ENCODE results near the gene FAM83D.

The FAM83D gene

DNA sequence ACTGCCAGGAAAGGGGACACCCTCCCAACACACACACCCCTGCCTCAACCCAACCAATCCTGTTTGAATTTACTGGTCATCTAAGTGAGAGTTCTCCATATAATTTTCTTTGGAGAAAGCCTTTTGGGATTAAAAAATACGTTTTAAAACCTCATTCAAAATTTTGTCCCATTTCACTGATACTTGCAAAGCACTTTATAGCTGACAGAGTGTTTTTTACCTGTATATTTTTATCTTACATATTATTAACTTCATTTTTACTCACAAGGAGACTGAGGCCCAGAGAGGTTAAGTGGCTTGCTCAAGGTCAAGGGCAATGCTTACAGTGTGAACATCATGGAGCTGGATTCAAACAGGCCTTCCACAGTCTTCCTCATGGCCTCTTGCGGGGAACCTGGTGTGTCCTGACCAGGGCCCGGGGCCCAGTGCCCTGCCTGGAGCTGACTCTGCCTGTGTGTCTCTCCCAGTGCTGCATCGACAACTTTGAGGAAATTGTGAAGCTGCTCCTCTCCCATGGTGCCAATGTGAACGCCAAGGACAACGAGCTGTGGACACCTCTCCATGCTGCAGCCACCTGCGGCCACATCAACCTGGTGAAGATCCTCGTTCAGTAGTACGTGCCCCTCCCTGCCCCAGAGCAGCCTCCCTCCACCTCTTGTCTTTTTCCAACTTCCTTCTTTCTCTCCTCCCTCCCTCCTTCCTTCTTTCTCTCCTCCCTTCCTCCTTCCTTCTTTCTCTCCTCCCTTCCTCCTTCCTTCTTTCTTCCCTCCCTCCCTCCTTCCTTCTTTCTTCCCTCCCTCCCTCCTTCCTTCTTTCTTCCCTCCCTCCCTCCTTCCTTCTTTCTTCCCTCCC, 30.9 kb upstream of the FAM83D start:
- no peak for DNase-seq

DNA sequence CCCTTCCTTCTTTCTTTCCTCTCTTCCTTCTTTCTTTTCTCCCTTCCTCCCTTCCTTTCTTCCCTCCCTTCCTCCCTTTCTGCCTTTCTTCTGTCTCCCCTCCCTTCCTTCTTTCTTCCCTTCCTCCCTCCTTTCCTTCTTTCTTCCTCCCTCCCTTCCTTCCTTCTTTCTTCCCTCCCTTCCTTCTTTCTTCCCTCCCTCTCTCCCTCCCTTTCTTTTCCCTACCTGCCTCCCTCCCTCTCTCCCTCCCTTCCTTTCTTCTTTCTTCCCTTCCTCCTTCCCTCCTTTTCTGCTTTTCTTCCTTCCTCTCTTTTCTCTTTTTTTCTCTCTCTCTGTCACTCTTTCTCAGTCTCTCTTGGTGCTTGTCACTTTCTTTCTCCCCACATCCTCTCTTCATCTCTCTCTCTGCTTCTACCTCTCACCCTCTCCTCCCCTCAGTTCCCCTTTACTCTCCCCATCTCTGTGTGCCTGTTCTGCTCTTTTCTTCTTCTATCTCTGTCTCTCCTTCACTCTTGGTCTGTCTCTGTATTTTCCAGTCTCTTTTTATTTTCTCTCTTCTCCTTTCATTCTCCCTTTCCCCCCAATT, 30.1 kb upstream of the FAM83D start:
- DNase-seq = no peak

DNA sequence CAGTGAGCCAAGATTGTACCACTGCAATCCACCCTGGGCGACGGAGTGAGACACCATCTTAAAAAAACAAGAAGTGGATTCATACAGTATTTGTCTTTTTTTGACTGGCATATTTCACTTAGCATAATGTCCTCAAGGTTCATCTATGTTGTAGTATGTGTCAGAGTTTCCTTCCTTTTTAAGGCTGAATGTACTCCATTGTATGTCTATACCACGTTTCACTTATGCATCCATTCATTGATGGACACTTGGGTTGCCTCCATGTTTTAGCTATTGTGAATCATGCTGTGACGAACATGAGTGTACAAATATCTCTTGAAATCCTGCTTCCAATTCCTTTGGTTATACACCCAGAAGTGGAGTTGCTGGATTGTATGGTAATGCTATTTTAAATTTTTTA, 28.9 kb upstream of the FAM83D start:
- DNase-seq = no peak

DNA sequence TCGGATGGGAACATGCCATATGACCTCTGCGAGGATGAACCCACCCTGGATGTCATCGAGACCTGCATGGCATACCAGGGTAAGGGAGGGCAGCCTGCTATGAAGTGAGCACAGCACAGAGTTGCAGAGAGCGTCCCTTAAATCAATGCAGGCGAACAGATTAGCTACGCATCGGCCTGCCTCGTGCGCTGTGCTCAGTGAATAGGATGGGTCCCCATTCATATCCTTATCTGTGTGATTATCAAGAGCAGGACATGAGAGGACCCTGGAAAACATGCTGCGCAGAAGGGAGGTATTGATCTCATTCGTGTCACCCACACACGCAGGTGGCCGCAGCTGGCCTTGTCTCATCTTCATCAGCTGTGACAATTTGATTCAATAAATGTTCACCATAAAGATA, 25.6 kb upstream of the FAM83D start:
- DNase-seq = no peak

DNA sequence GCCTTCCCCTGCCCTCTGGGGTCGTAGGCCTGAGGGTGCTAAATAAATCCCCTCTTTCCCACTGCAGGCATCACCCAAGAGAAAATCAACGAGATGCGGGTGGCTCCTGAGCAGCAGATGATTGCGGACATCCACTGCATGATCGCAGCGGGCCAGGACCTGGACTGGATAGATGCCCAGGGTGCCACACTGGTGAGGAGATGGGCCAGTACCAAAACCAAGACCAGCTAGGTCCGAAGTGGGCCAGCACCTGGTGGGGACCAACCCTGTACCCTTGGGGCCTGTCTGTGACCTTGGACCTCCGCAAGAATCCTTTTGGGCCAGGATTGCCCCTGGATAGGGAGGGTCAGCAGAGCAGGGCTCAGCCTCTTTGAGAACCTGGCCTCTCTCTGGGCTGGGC, 23.6 kb upstream of the FAM83D start:
- no peak for DNase-seq

DNA sequence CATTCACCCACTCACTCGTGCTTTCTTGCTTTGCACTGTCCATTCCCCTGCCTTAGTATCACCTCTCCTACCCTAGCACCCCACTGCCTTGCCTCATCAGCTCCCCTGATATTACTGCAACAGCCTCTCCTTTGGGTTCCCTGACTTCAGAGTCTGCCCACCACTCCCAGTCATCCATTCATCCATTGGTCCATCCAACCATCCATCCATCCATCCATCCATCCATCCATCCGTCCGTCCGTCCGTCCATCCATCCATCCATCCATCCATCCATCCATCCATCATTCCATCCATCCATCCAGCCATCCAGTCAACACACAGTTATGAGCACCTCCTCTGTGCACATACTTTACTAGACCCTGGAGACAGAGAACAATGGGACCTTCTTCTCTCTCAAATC, 22.9 kb upstream of the FAM83D start:
- no peak for DNase-seq

DNA sequence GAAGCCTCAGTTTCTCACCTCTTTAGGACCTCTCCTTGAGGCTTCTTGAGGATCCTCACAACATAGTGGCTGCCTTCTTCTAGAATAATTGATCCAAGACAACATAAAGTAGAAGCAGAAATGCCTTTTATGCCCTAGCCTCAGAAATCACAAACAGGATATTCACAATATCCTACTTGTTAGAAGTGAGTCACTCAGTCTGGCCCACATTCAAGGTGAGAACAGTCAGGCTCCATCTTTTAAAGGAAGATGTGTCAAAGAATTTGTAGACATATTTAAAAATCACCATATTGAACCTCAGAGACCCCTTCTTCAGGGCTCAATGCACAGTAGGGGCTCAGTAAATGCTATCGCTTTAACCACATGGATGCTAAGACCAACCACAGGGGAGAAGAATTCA, 20.8 kb upstream of the FAM83D start:
- no peak for DNase-seq

DNA sequence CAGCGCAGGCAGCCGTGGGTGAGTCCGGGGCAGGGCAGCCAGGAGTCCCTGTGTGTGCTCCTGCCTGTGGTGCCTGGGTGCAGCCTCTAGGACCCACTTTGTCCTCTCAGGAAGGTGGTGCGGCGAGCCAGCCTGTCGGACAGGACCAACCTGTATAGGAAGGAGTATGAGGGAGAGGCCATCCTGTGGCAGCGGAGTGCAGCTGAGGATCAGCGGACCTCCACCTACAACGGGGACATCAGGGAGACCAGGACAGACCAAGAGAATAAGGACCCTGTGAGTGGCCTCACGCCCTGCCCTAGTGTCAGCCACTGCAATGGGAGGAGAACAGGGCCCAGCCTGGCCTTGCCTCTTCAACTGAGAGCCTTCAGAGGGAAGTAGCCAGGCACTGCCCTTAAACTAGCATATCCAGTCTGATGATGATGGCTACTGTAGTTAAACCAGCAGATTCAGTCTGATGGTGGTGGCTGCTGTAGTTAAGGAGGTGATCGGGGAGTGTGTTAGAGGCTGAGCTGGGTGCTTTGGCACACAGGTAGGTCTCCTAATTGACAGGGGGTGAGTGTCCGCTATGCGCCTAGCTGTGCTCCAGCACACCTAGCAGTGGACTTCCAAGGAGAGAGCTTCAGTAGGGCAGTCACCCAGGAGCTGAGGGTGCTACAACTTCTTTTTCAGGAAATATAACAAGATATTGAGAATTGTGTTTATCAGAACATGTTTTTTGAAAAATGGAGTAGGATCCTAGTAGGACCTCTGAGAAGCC, 18.1 kb upstream of the FAM83D start:
- no peak for DNase-seq

DNA sequence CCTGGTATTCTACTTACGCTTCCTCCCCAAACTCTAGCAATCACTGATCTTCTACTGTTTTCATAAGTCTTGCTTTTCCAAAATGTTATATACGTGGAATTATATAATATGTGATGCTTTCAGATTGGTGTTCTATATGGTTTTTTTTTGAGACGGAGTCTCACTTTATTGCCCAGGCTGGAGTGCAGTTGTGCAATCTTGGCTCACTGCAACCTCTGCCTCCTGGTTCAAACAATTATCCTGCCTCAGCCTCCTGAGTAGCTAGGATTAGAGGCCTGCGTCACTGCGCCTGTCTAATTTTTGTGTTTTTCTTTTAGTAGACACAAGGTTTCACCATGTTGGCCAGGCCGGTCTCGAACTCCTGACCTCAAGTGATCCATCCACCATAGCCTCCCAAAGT, 10.9 kb upstream of the FAM83D start:
- no peak for DNase-seq

DNA sequence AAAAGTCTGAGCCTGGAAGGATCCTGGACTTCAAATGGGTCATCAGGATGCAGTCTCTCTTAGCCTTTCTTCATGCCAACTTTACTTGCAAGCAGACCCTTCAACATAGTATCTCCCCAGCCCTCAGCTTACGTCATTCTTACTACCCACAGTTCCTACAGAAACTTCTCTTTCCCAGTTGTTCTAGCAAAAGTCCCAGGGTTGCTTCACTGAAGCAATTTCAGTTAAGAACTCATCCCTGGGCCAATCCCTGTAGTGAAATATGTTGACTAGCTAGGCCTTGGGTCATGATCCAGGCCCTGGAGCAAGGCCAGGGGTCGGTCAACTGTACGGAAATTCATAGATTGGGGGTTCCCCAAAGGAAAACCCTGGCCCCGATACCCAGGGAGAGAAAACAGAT, 8.6 kb upstream of the FAM83D start:
- DNase-seq = no peak

DNA sequence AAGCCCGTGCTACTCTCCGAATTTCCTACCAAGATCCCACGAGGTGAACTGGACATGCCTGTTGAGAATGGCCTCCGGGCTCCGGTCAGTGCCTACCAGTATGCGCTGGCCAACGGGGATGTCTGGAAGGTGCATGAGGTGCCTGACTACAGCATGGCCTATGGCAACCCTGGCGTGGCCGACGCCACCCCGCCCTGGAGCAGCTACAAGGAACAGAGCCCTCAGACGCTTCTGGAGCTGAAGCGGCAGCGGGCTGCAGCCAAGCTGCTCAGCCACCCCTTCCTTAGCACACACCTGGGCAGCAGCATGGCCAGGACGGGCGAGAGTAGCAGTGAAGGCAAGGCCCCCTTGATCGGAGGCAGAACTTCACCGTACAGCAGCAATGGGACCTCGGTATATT, 8.0 kb upstream of the FAM83D start:
- no peak for DNase-seq

DNA sequence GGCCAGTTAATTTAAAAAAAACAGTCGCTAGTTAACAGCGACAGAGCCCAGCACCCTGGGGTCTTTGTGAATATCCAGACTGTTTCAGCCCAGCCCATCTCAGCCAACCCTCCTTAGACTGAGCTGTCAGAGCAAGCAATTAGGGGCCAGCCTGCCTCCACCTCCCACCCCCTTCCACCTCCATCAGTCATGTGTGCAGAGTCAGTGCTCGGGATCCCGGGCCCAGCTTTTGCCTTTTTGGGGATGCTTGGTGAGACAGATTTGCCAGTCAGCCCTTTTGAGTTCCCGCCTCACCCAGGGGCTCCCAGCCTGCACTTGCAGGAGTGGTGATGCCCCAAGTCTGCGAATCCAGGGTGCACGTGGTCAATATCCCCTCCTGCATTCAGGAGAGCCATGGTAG, 6.5 kb upstream of the FAM83D start:
- no peak for DNase-seq

DNA sequence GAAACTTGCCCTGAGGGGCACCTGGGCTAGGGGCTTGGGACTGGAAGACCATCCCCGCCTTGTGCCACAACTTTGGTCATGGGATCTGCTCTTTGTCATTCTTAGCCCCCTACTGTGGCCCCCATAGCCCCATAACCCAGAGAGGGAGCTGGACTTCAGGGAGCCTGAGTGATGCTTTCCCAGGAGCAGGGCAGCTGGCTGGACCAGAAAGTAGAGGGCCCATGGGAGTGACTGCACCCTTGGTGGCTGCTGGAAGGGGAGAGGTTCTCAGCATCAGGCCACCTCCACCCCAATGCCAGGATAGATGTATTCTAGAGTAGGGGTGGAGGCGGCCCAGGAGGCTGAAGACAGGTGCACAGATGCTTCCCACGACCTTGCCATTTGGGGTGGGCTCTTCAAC, 5.8 kb upstream of the FAM83D start:
- no peak for DNase-seq

DNA sequence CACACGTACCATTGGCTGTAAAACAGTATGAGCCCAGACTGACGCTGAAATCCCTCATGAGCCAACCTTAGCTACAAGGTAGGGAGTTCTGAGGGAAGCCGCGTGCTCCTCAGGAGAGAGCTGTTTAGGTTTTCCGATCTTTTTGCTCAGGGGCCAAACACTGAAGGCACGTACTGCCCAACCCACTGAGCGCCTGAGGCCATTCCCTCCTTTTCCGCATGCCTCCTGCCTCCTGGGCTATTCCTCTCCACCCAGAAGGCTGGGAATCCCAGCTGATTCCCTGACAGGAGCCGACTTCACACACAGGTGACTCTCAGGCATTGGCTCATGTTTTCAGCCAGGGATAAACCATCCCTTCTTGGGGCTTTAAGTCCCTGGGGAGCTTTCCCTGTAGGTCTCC, 5.4 kb upstream of the FAM83D start:
- DNase-seq = no peak

DNA sequence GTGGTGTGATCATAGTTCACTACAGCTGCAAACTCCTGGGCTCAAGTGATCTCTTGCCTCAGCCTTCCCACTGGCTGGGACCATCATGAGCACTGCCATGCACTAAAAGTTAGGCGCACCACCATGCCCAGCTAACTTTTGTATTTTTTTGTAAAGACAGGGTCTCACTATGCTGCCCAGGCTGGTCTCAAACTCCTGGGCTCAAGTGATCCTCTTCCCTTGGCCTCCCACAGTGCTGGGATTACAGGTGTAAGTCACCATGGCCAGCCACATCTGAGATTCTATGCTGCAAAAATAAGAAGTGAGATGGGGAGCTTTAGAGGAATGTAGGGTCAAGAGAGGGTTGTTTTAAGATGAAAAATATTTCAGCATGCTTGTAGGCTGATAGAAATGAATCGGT, 1.5 kb upstream of the FAM83D start:
- DNase-seq = no peak

DNA sequence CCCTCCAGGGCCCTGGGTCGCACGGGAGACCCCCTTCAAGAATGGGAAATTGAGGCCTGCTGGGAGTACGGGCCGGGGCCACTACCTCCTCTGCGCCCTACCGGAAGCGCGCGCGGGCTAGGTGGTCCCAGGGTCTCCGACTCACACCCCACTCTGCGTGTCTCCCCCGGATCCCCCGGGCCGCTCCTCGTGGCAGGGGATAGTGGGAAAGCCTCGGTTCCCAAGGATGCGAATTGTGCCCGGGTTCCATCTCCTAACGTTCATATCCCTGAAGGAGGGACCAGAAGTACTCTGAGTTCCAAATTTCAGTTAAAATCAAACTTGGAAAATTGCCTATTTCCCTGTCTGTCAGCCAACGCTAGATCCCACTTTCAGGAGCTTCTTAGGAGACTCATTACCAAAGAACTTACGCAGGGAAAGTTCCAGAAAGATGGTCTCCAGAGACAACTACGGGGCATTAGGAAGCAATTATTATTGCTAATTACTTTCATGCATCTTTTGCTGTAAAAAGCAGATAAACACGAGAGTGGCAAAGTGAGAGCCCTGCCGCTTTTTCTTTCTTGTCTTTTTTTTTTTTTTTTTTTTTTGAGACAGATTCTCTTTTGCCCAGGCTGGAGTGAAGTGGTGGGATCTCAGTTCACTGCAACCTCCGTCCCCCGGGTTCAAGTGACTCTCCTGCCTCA, 858 bp downstream of the FAM83D start:
- DNase-seq = no peak

DNA sequence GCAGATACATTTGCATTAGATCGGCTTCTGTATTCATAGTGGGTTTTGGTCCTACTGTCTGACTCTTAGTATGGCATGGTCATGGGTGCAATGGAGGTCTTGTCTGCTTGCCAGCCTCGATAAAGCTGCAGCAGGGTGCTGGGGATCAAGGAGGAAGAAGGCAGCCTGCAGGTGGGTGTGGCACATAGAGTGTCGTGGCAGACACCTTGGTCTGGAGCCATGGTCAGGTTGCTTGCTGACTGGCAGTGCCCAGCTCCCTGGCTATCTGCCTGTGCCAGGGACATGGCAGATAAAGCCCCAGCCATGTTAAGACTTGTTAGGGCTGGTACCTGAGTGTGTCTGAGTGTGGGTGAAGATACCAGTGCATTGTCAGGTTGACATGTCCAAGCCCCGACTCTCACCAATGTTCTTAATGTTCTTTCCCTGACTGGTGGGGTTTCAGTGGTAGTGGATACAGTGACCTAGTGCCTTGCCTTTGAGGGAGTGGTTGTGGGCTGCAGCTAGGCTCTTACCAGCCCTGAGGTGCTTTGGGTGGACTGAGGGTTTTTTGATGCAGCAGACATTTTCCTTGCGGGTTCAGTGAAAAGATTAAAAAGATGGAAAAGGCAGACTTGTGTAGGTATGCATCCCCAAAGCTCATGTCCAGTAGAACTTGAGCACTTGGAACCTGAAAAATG, 1.8 kb downstream of the FAM83D start:
- DNase-seq = no peak

DNA sequence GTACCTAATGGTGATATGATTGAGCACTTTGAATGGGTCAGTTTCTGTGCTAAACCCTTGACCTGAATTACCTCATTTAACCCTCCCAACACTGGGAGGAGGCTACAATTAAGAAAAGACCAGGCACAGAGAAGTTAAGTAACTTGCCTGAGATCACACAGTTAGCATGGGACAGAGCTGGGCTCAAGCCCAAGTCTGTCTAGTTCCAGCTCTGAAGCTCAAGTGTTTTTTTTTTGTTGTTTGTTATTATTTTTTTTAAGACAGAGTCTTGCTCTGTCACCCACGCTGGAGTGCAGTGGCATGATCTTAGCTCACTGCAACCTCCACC, 4.0 kb downstream of the FAM83D start:
- no peak for DNase-seq

DNA sequence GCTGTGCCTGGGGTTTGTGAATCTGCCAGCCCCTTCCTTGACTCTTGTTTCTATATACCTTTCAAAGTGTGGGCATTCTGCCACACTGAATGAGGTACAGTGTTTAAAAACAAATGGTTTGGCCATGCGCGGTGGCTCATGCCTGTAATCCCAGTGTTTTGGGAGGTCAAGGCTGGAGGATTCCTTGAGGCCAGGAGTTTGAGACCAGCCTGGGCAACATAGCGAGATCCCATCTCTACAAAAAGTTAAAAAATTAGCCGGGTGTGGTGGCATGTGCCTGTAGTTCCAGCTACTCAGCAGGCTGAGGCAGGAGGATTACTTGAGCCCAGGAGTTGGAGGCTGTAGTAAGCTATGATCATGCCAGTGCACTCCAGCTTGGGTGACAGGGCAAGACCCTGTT, 5.8 kb downstream of the FAM83D start:
- no peak for DNase-seq

DNA sequence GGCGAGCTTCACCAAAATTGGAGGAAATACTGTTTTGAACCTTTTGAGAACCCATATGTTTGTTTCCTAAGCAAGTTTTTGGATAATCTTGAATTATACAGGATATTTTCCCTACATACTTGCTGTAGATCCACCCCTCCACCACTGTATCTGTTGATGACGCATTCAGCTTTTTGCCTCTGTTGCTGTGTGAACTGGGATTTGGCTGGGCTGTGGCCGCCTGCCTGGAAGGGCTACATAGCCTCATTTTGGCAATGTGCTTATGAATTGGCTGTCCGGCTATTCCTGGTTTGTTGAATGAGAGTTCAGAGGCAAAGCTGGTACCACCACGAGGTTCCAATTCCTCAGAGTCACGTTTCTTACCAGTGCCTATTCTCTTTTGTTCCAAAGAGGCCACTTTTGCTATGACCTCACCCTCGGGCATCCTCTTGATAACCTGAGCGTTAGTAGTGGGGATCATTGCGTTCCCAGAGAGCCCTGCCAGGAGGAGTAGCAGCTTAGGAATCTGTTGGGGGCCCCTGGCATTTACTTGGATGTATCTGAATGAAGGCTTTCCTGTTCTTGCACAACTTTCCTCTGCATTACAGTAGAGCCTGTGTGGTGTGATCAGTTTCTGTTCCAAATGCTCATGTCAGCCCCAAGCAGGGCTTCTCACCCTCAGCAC, 6.4 kb downstream of the FAM83D start:
- no peak for DNase-seq

DNA sequence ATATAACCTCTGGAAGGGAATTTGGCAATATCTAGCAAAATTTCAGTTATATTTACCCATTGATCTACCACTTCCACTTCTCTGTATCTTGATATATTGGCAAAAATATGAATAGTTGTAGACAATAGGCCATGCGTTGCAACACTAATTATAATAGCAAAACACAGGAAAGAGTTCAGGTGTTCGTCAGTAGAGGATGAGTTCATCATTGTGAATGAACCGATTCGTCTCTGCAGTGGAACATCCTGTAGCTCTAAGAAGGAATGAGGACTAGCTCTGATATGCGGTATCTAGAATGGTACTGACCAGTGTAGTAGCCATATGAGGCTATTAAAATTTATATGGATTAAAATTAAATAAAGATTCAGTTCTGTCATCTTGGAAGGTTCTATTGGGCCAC, 8.3 kb downstream of the FAM83D start:
- no peak for DNase-seq

DNA sequence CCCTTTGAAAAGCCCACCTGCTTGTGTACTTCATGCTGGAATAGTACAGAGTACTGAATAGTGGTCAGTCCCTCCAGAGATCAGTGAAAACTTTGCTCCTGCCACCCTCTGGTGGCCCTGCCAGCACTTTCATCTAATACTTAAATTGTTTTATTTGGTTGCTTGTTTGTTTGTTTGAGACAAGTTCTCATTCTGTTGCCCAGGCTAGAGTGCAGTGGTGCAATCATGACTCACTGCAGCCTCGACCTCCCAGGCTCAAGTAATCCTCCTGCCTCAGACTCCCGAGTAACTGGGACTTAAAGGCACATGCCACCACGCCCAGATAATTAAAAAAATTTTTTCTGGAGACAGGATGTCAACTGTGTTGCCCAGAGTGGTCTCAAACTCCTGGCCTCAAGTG, 9.1 kb downstream of the FAM83D start:
- no peak for DNase-seq

DNA sequence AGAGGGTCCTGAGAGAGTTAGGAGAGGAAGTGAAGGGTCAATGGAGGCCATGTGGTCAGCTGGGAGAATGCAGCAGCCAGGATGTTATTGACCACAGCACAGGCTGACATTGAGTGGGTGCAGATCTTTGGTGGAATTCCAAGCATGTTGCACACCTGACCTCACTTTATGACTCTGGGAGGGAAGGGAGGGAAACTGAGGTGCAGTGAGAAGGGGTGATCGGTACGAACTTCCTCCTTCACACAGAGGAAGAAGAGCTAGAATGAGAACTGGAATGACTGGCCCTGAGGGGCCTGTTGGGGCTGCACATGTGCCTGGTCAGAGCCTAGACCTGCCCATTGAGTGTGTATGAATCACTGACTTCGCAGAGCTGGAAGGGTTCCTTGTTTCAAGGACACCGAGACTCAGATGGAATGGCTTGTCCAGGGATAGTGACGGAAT, 9.8 kb downstream of the FAM83D start:
- no peak for DNase-seq

Measured in NCI-H2227 treated with DMSO at 0.1 percent for 48 hours (cell line).